VCaP (cell line): Measurements from ENCODE around the gene NAGPA.

Source experiments
- H3K27ac ChIP-seq: fragments of 450-650 bp; 2 replicates; pipeline ENCODE4 v1.5.1; 2017
- TF ChIP-seq, protein P1 (sequence below): fragments of 450-650 bp; conservative IDR thresholded peaks from 2 replicates; pipeline ENCODE4 v1.5.1; 2017; ENCODE audit warnings: mild to moderate bottlenecking, moderate library complexity

Gene NAGPA

GRCh38 chr16:4994719-4995434 is 38.9 kb downstream of the NAGPA start:
- TF ChIP-seq, protein P1, sequence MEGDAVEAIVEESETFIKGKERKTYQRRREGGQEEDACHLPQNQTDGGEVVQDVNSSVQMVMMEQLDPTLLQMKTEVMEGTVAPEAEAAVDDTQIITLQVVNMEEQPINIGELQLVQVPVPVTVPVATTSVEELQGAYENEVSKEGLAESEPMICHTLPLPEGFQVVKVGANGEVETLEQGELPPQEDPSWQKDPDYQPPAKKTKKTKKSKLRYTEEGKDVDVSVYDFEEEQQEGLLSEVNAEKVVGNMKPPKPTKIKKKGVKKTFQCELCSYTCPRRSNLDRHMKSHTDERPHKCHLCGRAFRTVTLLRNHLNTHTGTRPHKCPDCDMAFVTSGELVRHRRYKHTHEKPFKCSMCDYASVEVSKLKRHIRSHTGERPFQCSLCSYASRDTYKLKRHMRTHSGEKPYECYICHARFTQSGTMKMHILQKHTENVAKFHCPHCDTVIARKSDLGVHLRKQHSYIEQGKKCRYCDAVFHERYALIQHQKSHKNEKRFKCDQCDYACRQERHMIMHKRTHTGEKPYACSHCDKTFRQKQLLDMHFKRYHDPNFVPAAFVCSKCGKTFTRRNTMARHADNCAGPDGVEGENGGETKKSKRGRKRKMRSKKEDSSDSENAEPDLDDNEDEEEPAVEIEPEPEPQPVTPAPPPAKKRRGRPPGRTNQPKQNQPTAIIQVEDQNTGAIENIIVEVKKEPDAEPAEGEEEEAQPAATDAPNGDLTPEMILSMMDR = no peak
- H3K27ac ChIP-seq = no peak overlapping the region

DNA sequence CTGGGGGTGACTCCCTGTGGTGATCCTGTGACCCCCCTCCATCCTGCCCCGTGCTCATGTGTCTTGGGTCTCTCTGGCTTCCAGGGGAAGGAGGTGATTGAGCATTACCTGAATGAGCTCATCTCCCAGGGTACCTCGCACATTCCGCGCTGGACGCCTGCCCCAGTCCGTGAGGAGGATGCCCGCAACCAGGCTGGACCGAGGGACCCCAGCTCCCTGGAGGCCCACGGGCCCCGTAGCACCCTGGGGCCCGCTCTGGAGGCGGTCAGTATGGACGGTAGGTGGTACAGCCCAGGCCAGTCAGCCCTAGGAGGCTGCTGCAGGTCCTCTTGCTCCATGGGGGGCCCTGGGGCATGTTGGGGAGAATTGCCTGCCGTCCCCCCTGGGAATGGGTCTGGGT is 42.0 kb downstream of the NAGPA start:
- H3K27ac ChIP-seq = no peak overlapping the region
- TF ChIP-seq, protein P1 = no peak

GRCh38 chr16:4990415-4990814 is 43.3 kb downstream of the NAGPA start:
- TF ChIP-seq, protein P1 = no peak
- no peak overlapping the region for H3K27ac ChIP-seq

- no peak overlapping the region for H3K27ac ChIP-seq
- TF ChIP-seq, protein P1 = no peak
Measured at GRCh38 chr16:4989391-4990006, 44.2 kb downstream of the NAGPA start.

GRCh38 chr16:4988647-4989046 is 45.1 kb downstream of the NAGPA start:
- H3K27ac ChIP-seq = no peak overlapping the region
- TF ChIP-seq, protein P1 = no peak

DNA sequence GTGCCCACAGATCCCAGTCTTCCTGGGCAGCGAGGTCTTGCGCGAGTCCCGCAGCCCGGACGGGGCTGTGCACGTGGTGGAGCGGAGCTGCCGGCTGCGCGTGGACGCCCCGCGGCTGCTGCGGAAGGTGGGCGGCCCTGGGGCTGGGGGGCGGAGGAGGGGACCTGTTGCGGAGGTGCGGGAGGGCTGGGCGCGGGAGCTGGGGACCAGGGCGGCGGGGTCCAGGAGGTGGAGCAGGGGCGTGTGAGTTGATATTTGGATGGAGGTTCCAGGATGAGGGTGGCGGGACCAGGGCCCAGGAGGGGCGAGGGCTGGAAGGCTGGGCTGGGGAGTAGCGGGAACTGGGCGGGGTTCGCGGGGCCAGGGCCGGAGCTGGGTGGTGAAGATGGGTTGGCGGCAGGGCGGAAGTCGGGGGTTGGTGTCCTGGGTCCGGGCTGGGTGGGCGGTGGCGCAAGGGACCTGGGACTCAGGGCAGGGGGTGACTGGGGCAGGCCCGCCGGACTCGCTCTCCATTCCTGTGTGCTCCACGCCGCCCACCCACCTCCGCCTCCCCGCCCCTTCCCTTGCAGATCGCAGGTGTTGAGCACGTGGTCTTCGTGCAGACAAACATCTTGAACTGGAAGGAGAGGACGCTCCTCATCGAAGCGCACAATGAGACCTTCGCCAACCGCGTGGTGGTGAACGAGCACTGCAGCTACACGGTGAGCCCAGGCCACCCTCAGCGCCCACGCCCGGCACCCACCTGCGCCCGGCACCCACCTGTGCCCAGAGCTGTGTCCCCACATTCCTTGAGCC is 46.0 kb downstream of the NAGPA start:
- H3K27ac ChIP-seq = no peak overlapping the region
- TF ChIP-seq, protein P1 = no peak

GRCh38 chr16:4987250-4987579 is 46.5 kb downstream of the NAGPA start:
- TF ChIP-seq, protein P1 = no peak
- H3K27ac ChIP-seq = no peak overlapping the region
